Measurements from ENCODE around the gene TRAPPC3.

Gene TRAPPC3

DNA sequence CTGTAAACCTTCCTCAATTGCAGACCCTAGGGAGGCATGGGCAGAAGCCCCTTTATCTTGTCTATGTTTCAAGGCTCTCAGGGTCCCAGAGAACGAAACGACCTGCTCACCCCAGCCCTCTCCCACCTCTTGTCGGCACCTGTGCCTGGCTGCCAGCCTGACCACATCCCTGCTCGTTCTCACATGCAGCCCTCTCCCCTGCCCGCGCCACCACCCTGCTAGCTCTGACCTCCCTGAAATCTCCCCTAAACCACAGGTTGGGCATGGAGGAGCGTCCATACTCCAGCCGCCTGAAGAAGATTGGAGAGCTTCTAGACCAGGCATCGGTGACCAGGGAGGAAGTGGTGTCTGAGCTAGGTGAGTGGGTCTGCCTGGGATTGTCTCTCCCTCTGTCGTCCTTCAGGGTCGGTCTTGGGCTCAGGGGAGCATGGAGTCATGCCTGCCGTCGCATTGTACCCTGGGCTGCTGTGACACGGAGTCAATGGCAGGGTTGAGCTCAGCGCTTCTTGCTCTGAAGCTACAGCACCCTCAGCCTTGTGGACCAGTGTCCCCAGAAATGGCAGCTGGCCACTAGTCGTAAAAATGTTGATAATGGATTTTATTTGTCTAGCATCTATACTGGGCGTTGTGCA lies 57.0 kb downstream of the TRAPPC3 start:
- no peak for TF ChIP-seq EZH2phosphoT487 (IDR thresholded peaks at IDR 0.05; ENCODE audit: borderline replicate concordance, low read length)
- TF ChIP-seq, protein P1, sequence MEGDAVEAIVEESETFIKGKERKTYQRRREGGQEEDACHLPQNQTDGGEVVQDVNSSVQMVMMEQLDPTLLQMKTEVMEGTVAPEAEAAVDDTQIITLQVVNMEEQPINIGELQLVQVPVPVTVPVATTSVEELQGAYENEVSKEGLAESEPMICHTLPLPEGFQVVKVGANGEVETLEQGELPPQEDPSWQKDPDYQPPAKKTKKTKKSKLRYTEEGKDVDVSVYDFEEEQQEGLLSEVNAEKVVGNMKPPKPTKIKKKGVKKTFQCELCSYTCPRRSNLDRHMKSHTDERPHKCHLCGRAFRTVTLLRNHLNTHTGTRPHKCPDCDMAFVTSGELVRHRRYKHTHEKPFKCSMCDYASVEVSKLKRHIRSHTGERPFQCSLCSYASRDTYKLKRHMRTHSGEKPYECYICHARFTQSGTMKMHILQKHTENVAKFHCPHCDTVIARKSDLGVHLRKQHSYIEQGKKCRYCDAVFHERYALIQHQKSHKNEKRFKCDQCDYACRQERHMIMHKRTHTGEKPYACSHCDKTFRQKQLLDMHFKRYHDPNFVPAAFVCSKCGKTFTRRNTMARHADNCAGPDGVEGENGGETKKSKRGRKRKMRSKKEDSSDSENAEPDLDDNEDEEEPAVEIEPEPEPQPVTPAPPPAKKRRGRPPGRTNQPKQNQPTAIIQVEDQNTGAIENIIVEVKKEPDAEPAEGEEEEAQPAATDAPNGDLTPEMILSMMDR (IDR thresholded peaks at IDR 0.05; ENCODE audit: low read depth, low read length, poor library complexity, severe bottlenecking), result no peak
- Histone ChIP-seq H3K27me3 (ENCODE audit: control insufficient read depth, low read length) (no peaks in the 10 kb centered on the region), H3K4me3 (ENCODE audit: low read length) (no peak overlapping the region), H3K9me3 (ENCODE audit: control insufficient read depth, insufficient read depth, low read length) (no peaks in the 10 kb centered on the region), H3K36me3 (ENCODE audit: control insufficient read depth, low read length) (peaks cover 63% of the 10 kb centered on the region), H3K4me1 (ENCODE audit: control insufficient read depth, low read length) (peaks cover 14% of the 10 kb centered on the region), H3K79me2 (ENCODE audit: control insufficient read depth, low read length) (peaks cover 26% of the 10 kb centered on the region), H3F3A (ENCODE audit: control insufficient read depth, insufficient read depth) (peaks cover 11% of the 10 kb centered on the region), H4K20me1 (ENCODE audit: control insufficient read depth, insufficient read depth, low read depth, low read length) (no peaks in the 10 kb centered on the region), H3K9me2 (replicated peaks; ENCODE audit: control insufficient read depth, low read length) (no peaks in the 10 kb centered on the region), H3K4me2 (ENCODE audit: low read length) (no peak overlapping the region), H3K27ac (ENCODE audit: low read depth, low read length) (no peak overlapping the region)

DNA sequence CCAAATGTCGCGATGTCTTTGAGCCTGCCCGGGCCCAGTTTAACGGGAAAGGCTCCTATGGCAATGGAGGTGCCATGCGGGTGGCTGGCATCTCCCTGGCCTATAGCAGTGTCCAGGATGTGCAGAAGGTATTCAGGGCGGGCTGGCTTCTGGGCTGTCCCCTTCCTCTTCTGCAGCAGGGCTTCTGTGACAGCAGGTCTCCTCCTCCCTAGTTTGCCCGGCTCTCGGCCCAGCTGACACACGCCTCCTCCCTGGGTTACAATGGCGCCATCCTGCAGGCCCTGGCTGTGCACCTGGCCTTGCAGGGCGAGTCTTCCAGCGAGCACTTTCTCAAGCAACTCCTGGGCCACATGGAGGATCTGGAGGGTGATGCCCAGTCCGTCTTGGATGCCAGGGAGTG lies 57.6 kb downstream of the TRAPPC3 start:
- no peak overlapping the region for H3K4me3 ChIP-seq (ENCODE audit: low read length)
- no peaks in the 10 kb centered on the region for H3K27me3 ChIP-seq (ENCODE audit: control insufficient read depth, low read length)
- H3K4me1 ChIP-seq (ENCODE audit: control insufficient read depth, low read length), result peaks cover 14% of the 10 kb centered on the region
- peaks cover 26% of the 10 kb centered on the region for H3K79me2 ChIP-seq (ENCODE audit: control insufficient read depth, low read length)
- H3K9me2 ChIP-seq (replicated peaks; ENCODE audit: control insufficient read depth, low read length), result no peaks in the 10 kb centered on the region
- TF ChIP-seq EZH2phosphoT487 (IDR thresholded peaks at IDR 0.05; ENCODE audit: borderline replicate concordance, low read length), result no peak
- TF ChIP-seq, protein P1 (IDR thresholded peaks at IDR 0.05; ENCODE audit: low read depth, low read length, poor library complexity, severe bottlenecking), result no peak
- peaks cover 63% of the 10 kb centered on the region for H3K36me3 ChIP-seq (ENCODE audit: control insufficient read depth, low read length)
- no peaks in the 10 kb centered on the region for H4K20me1 ChIP-seq (ENCODE audit: control insufficient read depth, insufficient read depth, low read depth, low read length)
- no peaks in the 10 kb centered on the region for H3K9me3 ChIP-seq (ENCODE audit: control insufficient read depth, insufficient read depth, low read length)
- H3K27ac ChIP-seq (ENCODE audit: low read depth, low read length), result no peak overlapping the region
- peaks cover 11% of the 10 kb centered on the region for H3F3A ChIP-seq (ENCODE audit: control insufficient read depth, insufficient read depth)
- no peak overlapping the region for H3K4me2 ChIP-seq (ENCODE audit: low read length)

DNA sequence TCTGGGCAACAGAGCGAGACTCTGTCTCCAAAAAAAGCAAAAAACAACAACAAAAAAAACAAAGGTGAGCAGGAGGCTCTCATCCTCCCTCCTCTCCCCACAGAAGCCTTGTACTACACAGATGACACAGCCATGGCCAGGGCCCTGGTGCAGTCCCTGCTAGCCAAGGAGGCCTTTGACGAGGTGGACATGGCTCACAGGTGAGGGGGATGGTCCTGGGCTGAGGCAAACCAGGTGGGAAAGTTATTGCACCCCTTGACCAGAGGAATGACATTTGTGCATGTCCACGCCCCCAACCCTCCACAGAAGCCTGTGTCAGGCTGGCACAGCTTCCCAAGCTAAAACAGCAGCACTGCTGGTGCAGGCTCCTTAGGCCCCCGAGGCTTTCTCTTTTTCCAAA lies 58.1 kb downstream of the TRAPPC3 start:
- H3F3A ChIP-seq (ENCODE audit: control insufficient read depth, insufficient read depth), result peaks cover 7% of the 10 kb centered on the region
- H4K20me1 ChIP-seq (ENCODE audit: control insufficient read depth, insufficient read depth, low read depth, low read length), result no peaks in the 10 kb centered on the region
- TF ChIP-seq EZH2phosphoT487 (IDR thresholded peaks at IDR 0.05; ENCODE audit: borderline replicate concordance, low read length), result no peak
- TF ChIP-seq, protein P1 (IDR thresholded peaks at IDR 0.05; ENCODE audit: low read depth, low read length, poor library complexity, severe bottlenecking), result no peak
- H3K27me3 ChIP-seq (ENCODE audit: control insufficient read depth, low read length), result no peaks in the 10 kb centered on the region
- H3K4me1 ChIP-seq (ENCODE audit: control insufficient read depth, low read length), result peaks cover 14% of the 10 kb centered on the region
- H3K27ac ChIP-seq (ENCODE audit: low read depth, low read length), result no peak overlapping the region
- H3K9me2 ChIP-seq (replicated peaks; ENCODE audit: control insufficient read depth, low read length), result no peaks in the 10 kb centered on the region
- no peak overlapping the region for H3K4me2 ChIP-seq (ENCODE audit: low read length)
- no peak overlapping the region for H3K4me3 ChIP-seq (ENCODE audit: low read length)
- no peaks in the 10 kb centered on the region for H3K9me3 ChIP-seq (ENCODE audit: control insufficient read depth, insufficient read depth, low read length)
- peaks cover 26% of the 10 kb centered on the region for H3K79me2 ChIP-seq (ENCODE audit: control insufficient read depth, low read length)
- H3K36me3 ChIP-seq (ENCODE audit: control insufficient read depth, low read length), result peaks cover 60% of the 10 kb centered on the region
